Ureter (tissue), 1 donor: Measurements from ENCODE around the gene SUSD1. TPM values are rescaled to one million over a fixed set of nuclear protein-coding genes. Genes with fewer than 3 reads are reported as not detected.
"Not testable (repeated sequence)": the region's sequence is repeated elsewhere in the genome, so short reads cannot be mapped to it uniquely, and the experiment has no call there.

ENCODE experiments used
- DNase-seq: peaks from one replicate; pipeline ENCODE4 v3.0.0-alpha.2; 2020; ENCODE audit warnings: low spot score
- total RNA-seq: library from RNA; stranded (reverse); gene quantifications from one replicate; pipeline ENCODE4 v1.2.4, GENCODE V29; 2023
- donor health status: DM: yes; HTN: yes; CAD: no.

The SUSD1 gene
- total RNA-seq, 1 donor from 2014 or later: 45.8 TPM

GRCh38 chr9:112129246-112129645 is 45.9 kb downstream of the SUSD1 start:
- no peak for DNase-seq

GRCh38 chr9:112128399-112128798 is 46.7 kb downstream of the SUSD1 start:
- DNase-seq: not testable (repeated sequence)

- DNase-seq: no peak
Observed at GRCh38 chr9:112127281-112127680, 47.8 kb downstream of the SUSD1 start.

GRCh38 chr9:112125951-112126388 is 49.1 kb downstream of the SUSD1 start:
- no peak for DNase-seq

- DNase-seq: no peak
Observed at GRCh38 chr9:112124156-112124555, 50.9 kb downstream of the SUSD1 start.

GRCh38 chr9:112121633-112122032 is 53.5 kb downstream of the SUSD1 start:
- DNase-seq: no peak

GRCh38 chr9:112120439-112120925 is 54.6 kb downstream of the SUSD1 start:
- DNase-seq: no peak

- no peak for DNase-seq
Observed at GRCh38 chr9:112120030-112120341, 55.1 kb downstream of the SUSD1 start.

- DNase-seq: peak; percentile 61
Observed at GRCh38 chr9:112119225-112120029, 55.7 kb downstream of the SUSD1 start.

- no peak for DNase-seq
Observed at GRCh38 chr9:112118009-112118408, 57.1 kb downstream of the SUSD1 start.

- DNase-seq: no peak
Observed at GRCh38 chr9:112115970-112116753, 58.9 kb downstream of the SUSD1 start.

GRCh38 chr9:112115109-112115508 is 60.0 kb downstream of the SUSD1 start:
- DNase-seq: no peak

- no peak for DNase-seq
Observed at GRCh38 chr9:112112941-112113681, 62.0 kb downstream of the SUSD1 start.

GRCh38 chr9:112112519-112112918 is 62.6 kb downstream of the SUSD1 start:
- no peak for DNase-seq

GRCh38 chr9:112111461-112111860 is 63.6 kb downstream of the SUSD1 start:
- no peak for DNase-seq

GRCh38 chr9:112110777-112111113 is 64.4 kb downstream of the SUSD1 start:
- DNase-seq: no peak

GRCh38 chr9:112110094-112110776 is 64.9 kb downstream of the SUSD1 start:
- no peak for DNase-seq

- DNase-seq: no peak
Observed at GRCh38 chr9:112104901-112105300, 70.2 kb downstream of the SUSD1 start.

GRCh38 chr9:112104401-112104800 is 70.7 kb downstream of the SUSD1 start:
- DNase-seq: no peak

GRCh38 chr9:112103405-112103804 is 71.7 kb downstream of the SUSD1 start:
- no peak for DNase-seq
